Testis (tissue), 3 donors: ENCODE measurements around the gene JMJD7. TPM values are rescaled to one million over a fixed set of nuclear protein-coding genes. Genes with fewer than 3 reads are reported as not detected.

Experiments
- DNase-seq: peaks from one replicate; pipeline ENCODE4 v3.0.0-alpha.2; 2019
- H3K27ac ChIP-seq, 2 donors: fragments of 200-600 bp; sonication (generic); one replicate each; pipeline ENCODE4 v1.5.1; 2019
- H3K27me3 ChIP-seq: fragments of 200-600 bp; sonication (generic); one replicate; pipeline ENCODE4 v1.5.1; 2019
- H3K36me3 ChIP-seq: fragments of 200-600 bp; sonication (generic); one replicate; pipeline ENCODE4 v1.5.1; 2017; ENCODE audit warnings: low read depth; ENCODE audit errors: missing control alignments
- H3K4me1 ChIP-seq: fragments of 200-600 bp; sonication (generic); one replicate; pipeline ENCODE4 v1.5.1; 2019
- H3K4me3 ChIP-seq, 2 donors: fragments of 200-600 bp; sonication (generic); one replicate each; pipeline ENCODE4 v1.5.1; 2017 to 2019
- H3K9me3 ChIP-seq: fragments of 200-600 bp; sonication (generic); one replicate; pipeline ENCODE4 v1.5.1; 2017
- POLR2A ChIP-seq: fragments of 450-650 bp; IDR thresholded peaks from one replicate; pipeline ENCODE4 v1.6.1; 2017; ENCODE audit warnings: antibody characterized with exemption, mild to moderate bottlenecking, moderate library complexity
- WGBS, 2 donors: methylation state at CpG; one replicate each; pipeline ENCODE4 v1.1.5; 2018; 5-methylcytosine and 5-hydroxymethylcytosine counted together
- intact Hi-C: fragments of 100-400 bp; cut with DNase I; formaldehyde crosslinking; loops from one replicate; pipeline ENCODE4 v1.15.1; 2023; ENCODE audit warnings: low total_unique reads
- polyA plus RNA-seq: library from polyadenylated mRNA; stranded (reverse); fragments of 350-450 nt; fragmentation: Illumina TruSeq; extraction: RNeasy Lipid Tissue Mini Kit (QIAGEN cat#74804); gene quantifications from one replicate; pipeline ENCODE4 v1.2.3, GENCODE V29; 2014; ENCODE audit warnings: low read depth, low replicate concordance; ENCODE audit not compliant: insufficient read depth
- total RNA-seq, 2 donors: library from RNA; depleted of rRNA; stranded (reverse); fragments of >200 nt; gene quantifications; one replicate each; pipeline ENCODE4 v1.2.3, GENCODE V29; 2016
- TF ChIP-seq, protein P1 (sequence below), 3 experiments: fragments of 450-650 bp in 2 of 3; fragments of 200-600 bp in 1 of 3; sonication (generic) in 1 of 3; IDR thresholded peaks; one replicate each; pipeline ENCODE4 v1.5.1; 2016 to 2019; ENCODE audit warnings: antibody characterized with exemption in 3 of 3, mild to moderate bottlenecking in 2 of 3, moderate library complexity in 1 of 3

The JMJD7 gene
- total and polyA plus RNA-seq, 3 donors from 2014 or later, result 10.5 to 21.6 (median 18.6) TPM

DNA sequence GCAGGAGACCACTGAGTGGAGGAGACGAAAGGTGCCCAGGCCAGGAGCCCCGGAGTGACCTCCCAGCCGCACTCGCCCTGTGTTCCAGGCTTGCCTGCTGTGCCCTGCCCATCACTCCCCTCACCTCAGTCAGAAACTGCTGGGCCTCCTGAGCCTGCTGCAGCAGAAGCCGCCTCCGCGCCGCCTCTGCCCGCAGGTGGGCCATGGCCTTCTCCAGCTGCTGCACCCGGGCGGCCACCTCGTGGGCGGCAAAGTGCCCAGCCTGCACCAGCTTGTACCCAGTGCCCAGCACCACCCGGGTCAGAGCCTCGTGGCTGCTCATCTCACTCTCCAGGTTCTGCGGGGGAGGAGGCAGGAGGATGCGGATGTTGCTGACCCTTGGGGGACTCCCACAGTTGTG, 28.4 kb downstream of the JMJD7 start:
- Histone ChIP-seq H3K27me3 (no peaks in the 10 kb centered on the region), H3K4me1 (peaks cover 5% of the 10 kb centered on the region), H3K27ac (no peak overlapping the region), H3K9me3 (no peaks in the 10 kb centered on the region), H3K36me3 (no peaks in the 10 kb centered on the region), H3K4me3 (no peak overlapping the region)
- intact Hi-C loops, result no loop called here
- 84 to 87% methylated on average over 16 to 17 of the region's 17 CpGs for WGBS, 2 donors
- no peak for DNase-seq
- TF ChIP-seq, protein P1, sequence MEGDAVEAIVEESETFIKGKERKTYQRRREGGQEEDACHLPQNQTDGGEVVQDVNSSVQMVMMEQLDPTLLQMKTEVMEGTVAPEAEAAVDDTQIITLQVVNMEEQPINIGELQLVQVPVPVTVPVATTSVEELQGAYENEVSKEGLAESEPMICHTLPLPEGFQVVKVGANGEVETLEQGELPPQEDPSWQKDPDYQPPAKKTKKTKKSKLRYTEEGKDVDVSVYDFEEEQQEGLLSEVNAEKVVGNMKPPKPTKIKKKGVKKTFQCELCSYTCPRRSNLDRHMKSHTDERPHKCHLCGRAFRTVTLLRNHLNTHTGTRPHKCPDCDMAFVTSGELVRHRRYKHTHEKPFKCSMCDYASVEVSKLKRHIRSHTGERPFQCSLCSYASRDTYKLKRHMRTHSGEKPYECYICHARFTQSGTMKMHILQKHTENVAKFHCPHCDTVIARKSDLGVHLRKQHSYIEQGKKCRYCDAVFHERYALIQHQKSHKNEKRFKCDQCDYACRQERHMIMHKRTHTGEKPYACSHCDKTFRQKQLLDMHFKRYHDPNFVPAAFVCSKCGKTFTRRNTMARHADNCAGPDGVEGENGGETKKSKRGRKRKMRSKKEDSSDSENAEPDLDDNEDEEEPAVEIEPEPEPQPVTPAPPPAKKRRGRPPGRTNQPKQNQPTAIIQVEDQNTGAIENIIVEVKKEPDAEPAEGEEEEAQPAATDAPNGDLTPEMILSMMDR (IDR thresholded peaks at IDR 0.05), result no peak
- no peak for TF ChIP-seq POLR2A

DNA sequence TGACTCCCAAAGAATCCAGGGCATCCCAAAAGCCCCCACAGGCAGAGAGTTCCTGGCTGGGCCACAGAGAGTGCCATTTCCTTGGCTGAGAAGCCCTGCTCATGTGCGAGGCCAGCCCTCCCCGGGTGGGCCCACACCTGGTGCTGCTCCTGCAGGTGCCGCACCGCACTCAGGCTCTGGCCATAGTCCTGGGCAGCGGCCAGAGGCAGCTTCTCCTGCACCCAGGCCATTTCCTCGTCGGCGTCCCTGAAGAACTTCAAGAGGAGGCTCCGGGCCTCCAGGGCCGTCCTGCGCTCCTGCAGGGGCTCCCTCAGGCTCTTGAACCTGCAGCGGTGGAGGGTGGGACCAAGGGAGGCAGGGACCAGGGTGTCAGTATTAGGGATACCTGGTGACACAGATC, 28.8 kb downstream of the JMJD7 start:
- 92 to 99% methylated on average over 11 to 12 of the region's 12 CpGs for WGBS, 2 donors
- no peak for DNase-seq
- Histone ChIP-seq H3K4me3 (no peak overlapping the region), H3K36me3 (no peaks in the 10 kb centered on the region), H3K27me3 (no peaks in the 10 kb centered on the region), H3K9me3 (no peaks in the 10 kb centered on the region), H3K27ac (no peak overlapping the region), H3K4me1 (peaks cover 5% of the 10 kb centered on the region)
- TF ChIP-seq, protein P1 (IDR thresholded peaks at IDR 0.05), result no peak
- no peak for TF ChIP-seq POLR2A
- intact Hi-C loops, result no loop called here

- TF ChIP-seq, protein P1 (IDR thresholded peaks at IDR 0.05), result no peak
- TF ChIP-seq POLR2A, result no peak
- H3K36me3 ChIP-seq, result no peaks in the 10 kb centered on the region
- WGBS, 2 donors, result 78 to 93% methylated on average over 4 to 9 of the region's 9 CpGs
- no peak overlapping the region for H3K27ac ChIP-seq
- H3K4me1 ChIP-seq, result peaks cover 5% of the 10 kb centered on the region
- DNase-seq, result no peak
- intact Hi-C loops, result no loop called here
- H3K9me3 ChIP-seq, result no peaks in the 10 kb centered on the region
- H3K27me3 ChIP-seq, result no peaks in the 10 kb centered on the region
- no peak overlapping the region for H3K4me3 ChIP-seq
Observed at GRCh38 chr15:41857316-41857715, 29.4 kb downstream of the JMJD7 start.

DNA sequence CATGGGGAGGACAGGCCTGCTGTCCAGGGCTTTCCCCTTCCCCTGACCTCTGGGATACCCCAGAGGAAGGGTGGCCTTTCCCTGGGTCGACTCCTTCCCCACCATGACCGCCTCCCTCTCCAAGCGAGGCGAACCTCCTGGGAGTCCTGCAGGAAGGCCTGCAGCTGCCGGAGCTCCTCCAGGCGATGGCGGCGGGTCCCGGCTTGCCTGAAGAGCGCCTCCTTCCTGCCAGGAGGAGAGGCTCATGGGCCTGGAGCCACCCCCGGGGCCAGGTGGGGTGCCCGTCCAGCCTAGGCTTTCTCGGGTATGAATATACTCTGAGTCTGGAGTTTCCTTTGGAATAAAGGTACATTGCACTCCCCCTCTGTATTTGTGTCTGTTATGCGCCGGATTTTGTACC, 30.9 kb downstream of the JMJD7 start:
- WGBS, 2 donors, result 93 to 94% methylated on average over 9 to 14 of the region's 15 CpGs
- no peak overlapping the region for H3K27ac ChIP-seq
- no peak overlapping the region for H3K4me3 ChIP-seq
- H3K4me1 ChIP-seq, result peaks cover 5% of the 10 kb centered on the region
- no peak for DNase-seq
- TF ChIP-seq POLR2A, result no peak
- TF ChIP-seq, protein P1 (IDR thresholded peaks at IDR 0.05), result no peak
- no peaks in the 10 kb centered on the region for H3K27me3 ChIP-seq
- H3K9me3 ChIP-seq, result no peaks in the 10 kb centered on the region
- H3K36me3 ChIP-seq, result no peaks in the 10 kb centered on the region
- intact Hi-C loops, result no loop called here

GRCh38 chr15:41860049-41860828, 32.3 kb downstream of the JMJD7 start:
- intact Hi-C loops, result no loop called here
- no peaks in the 10 kb centered on the region for H3K27me3 ChIP-seq
- H3K36me3 ChIP-seq, result no peaks in the 10 kb centered on the region
- no peak overlapping the region for H3K27ac ChIP-seq
- H3K4me1 ChIP-seq, result peaks cover 3% of the 10 kb centered on the region
- no peak for TF ChIP-seq POLR2A
- TF ChIP-seq, protein P1 (IDR thresholded peaks at IDR 0.05), result no peak
- no peak for DNase-seq
- no peaks in the 10 kb centered on the region for H3K9me3 ChIP-seq
- WGBS, 2 donors, result 73 to 77% methylated on average over 8 to 15 of the region's 15 CpGs
- no peak overlapping the region for H3K4me3 ChIP-seq
